Measurements from ENCODE around the gene ZNF716.
"Not testable (repeated sequence)": the region's sequence is repeated elsewhere in the genome, so short reads cannot be mapped to it uniquely, and the experiment has no call there.

ZNF716 gene

GRCh38 chr7:57427146-57427545, 22.8 kb upstream of the ZNF716 start:
- no peak for DNase-seq

GRCh38 chr7:57427594-57427993, 22.4 kb upstream of the ZNF716 start:
- no peak for DNase-seq

GRCh38 chr7:57432583-57432982, 17.4 kb upstream of the ZNF716 start:
- DNase-seq, result no peak

- DNase-seq, result no peak
These were observed 12.4 kb upstream of the ZNF716 start for GRCh38 chr7:57437581-57437980.

- DNase-seq, result no peak
These were observed 11.7 kb upstream of the ZNF716 start for GRCh38 chr7:57438244-57438643.

GRCh38 chr7:57443567-57443966, 6.4 kb upstream of the ZNF716 start:
- DNase-seq, result no peak

- not testable (repeated sequence) for DNase-seq
These were observed 19.3 kb downstream of the ZNF716 start for GRCh38 chr7:57469186-57469828.

- DNase-seq, result not testable (repeated sequence)
These were observed 30.3 kb downstream of the ZNF716 start for GRCh38 chr7:57480304-57480703.

- not testable (repeated sequence) for DNase-seq
These were observed 35.0 kb downstream of the ZNF716 start for GRCh38 chr7:57485022-57485421.

GRCh38 chr7:57487957-57488356, 38.0 kb downstream of the ZNF716 start:
- DNase-seq, result no peak

GRCh38 chr7:57495111-57495510, 45.1 kb downstream of the ZNF716 start:
- not testable (repeated sequence) for DNase-seq

GRCh38 chr7:57496395-57496794, 46.4 kb downstream of the ZNF716 start:
- no peak for DNase-seq

- DNase-seq, result no peak
These were observed 55.2 kb downstream of the ZNF716 start for GRCh38 chr7:57505176-57505575.

All from NCI-H510A treated with DMSO at 0.1 percent for 48 hours (cell line).